GM18505 (cell line): ENCODE measurements around the gene ARMC9.

Source experiments
- ATAC-seq: cut with Tn5 transposase; IDR thresholded peaks from one replicate; pipeline ENCODE4 v1.9.1; 2021; ENCODE audit not compliant: unreplicated experiment
- POLR2A ChIP-seq: IDR thresholded peaks from 4 replicates; pipeline ENCODE4 v1.6.1; 2011; ENCODE audit warnings: borderline replicate concordance; ENCODE audit not compliant: insufficient read depth, insufficient read length; ENCODE audit errors: extremely low read depth

Gene ARMC9

DNA sequence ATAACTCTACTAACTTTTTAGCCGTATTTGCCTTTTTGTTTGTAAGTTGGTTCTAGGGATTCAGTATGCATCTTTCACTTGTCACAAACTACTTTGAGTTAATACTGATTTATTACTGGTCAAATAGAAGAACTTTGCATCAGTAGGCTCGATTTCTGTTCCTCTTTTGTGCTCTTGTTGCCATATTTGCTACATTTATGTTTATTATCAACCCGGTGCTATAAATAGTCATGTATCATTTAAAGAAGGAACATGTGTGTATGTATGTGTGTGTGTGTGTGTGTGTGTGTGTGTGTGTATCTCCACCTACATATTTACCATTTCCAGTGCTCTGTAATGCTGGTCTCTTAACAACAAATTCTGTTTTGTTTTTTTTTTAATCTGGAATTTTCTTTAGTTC lies 117.5 kb downstream of the ARMC9 start:
- TF ChIP-seq POLR2A, result no peak
- ATAC-seq, result no peak

DNA sequence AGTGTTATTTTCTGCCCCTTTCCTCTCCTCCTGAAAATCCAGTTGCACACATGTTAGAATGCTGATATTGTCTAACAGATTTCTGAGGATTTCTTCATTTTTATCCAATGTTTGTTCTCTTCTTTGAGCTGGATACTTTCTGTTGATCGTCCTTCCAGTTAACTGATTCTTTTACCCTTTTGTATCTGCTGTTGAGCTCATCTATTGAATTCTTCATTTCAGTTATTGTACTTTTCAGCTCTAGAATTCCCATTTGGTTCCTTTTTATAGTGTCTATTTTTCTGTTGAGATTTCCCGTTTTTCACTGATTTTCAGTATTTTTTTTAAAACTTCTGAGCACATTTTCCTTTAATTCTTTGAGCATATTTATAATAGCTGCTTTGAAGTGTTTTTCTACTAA lies 119.1 kb downstream of the ARMC9 start:
- no peak for ATAC-seq
- TF ChIP-seq POLR2A, result no peak

DNA sequence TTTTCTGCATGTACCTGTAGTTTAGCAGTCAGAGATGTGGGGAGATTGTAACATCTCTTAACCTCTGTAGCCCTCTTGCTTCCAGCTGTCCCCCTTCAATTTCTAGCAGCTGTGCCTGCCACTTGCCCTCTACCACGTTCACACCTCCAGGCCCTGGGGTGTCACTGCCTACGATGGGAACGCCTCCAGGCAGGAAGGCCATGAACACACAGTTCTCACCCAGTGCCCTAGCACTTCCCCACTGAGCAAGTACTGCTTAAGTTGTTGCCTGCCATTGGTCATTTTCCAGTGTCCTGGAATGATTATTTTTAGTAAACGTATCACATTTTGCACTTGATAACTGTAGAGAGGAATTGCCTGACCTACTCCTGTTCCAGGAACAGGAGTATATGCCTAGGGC lies 120.0 kb downstream of the ARMC9 start:
- TF ChIP-seq POLR2A, result no peak
- no peak for ATAC-seq

DNA sequence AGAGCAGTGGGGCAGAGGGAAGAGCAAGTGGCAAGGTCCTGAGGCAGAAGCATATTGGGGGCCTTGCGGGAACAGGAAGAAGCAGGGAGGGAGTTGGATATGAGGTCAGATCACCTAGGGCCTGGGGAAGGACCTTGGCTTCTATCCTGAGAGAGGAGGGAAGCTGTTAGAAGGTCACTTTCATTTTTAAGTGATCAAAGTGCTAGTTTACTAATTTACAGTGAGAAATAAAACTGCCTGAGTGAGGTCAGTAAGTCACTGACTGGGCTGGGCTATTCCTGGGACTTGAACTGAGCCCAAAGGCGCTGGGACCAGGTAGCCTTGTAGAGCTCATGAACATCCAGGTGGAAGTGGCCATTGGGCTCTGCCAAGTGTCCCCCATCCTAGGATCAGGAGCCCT lies 120.5 kb downstream of the ARMC9 start:
- no peak for ATAC-seq
- no peak for TF ChIP-seq POLR2A

DNA sequence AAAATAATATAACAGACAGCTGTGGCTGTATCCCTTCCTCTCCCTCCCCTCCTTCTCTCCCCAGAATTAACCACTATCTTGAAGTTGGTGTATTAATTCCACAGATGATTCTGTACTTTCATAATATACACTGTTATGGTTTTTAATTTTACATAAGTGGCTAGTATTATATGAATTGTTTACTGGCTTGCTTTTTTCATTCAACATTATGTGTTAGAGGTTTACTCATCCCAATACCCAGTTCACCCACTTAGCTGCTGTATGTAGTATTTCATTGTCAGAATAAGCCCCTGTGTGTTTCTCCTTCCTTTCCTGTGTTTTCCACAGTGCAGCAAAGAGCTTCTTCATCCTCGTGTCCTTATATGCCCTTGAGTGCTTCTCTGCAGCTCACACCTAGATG lies 121.4 kb downstream of the ARMC9 start:
- TF ChIP-seq POLR2A, result no peak
- no peak for ATAC-seq

DNA sequence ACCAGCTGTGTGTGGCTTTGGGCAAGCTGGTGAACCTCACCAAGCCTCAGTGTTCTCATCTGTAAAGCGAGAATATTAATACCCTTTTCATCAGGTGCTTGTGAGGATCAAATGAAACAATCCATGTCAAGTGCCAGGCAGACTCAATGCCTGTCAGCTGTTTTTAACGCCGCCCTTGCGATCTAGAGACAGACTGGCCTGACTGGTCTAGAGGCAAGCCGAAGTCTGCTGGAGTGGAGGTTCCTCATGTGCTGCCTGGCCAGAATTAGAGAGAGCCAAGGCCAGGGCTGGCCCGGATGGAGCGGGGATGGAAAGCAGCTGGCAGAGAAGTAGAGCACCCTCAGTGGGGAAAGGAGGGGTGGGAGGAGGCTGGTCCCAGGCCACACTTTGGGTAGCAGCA lies 122.6 kb downstream of the ARMC9 start:
- no peak for TF ChIP-seq POLR2A
- no peak for ATAC-seq

DNA sequence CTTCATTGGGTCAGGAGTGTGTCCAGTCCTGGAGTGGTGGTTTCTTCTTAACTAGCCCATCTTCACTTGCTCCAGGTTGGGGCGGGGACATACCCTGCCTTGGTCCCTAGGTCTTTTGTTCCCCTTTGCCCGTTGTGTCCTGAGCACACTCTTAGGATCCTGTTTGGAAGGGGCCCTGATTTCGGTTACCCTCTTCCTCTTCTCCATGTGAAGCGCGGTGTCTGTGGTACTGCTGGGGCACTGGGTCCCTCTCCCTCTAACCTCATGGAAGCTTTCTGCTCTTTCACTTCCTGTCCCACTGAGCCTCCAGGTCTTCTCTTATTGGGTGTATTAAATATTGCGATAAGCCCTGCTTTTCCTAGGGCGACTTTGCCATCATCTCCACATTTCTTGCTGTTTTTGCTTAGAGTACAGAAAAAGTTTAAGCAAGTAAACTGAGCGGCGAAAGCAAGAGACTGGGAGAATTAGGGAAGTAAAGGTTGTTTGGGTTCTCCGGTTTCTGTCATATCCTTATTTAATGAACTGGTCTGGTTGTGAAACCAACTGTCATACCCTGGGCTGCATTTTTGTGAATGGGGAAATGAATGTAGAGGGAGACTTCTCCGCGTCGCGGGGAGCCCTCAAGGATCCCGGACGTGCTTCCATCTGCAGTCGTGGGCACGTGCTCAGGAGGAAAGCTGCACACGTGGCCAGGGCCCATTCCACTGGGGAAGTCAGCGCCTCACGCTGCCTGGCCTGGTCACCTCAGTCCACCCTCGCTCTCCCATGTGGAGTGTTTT lies 123.3 kb downstream of the ARMC9 start:
- TF ChIP-seq POLR2A, result no peak
- ATAC-seq, result no peak

DNA sequence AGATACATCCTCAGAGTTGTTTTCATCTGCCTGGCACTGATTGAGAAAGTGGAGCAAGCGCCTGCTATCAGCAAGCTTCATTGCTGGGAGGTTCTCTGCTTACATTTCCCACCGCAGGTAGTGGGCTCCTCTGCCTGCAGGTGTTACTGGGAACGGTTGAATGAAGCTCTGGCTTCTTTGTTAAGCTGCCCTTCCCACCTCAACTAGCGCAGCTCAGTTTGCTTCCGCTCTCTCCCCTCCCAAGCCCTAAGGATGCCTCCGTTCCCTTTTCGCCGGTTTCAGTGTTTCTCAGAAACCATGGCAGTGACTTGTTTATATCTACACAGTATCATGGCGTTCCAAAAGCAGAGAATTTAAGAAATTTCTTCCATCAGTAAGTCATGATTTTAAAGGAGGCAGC lies 124.9 kb downstream of the ARMC9 start:
- no peak for ATAC-seq
- no peak for TF ChIP-seq POLR2A

DNA sequence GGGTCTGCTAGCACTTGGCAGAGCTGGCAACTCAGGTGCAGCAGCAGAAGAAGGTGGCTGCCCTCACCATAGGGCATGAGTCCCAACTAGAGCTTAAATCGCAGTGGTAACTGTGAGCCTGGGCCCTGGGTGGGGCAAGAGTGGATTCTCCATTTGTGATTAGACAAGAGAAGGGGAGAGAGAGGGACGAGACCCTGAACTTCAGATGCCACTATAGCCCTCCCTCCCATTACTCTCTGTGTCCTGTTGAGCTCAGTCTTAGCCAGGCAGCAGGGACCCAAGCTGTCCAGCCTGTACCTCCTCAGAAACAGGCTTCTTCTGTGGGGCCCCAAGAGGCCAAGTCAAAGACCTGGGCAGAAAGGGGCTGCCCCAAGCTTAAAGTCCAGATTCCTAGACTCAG lies 127.4 kb downstream of the ARMC9 start:
- ATAC-seq, result no peak
- no peak for TF ChIP-seq POLR2A

DNA sequence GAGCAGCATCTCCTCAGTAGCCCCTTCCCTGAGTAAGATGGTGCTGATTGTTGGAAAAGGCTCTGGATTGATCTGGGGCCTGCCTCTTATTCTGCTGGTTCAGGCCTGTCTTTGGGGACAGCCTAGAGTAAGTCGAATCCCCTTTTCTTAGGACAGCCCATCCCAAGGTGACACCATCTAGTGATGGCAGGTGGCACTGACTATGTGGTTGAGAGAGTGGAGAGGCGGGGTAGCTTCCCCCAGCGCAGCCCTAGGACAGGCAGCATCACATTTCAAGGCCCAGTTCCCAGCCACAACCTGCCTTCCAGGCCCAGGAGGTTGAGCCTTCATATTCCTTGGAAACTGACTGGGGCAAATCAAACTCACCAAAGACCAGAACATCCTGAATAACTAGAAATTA lies 128.0 kb downstream of the ARMC9 start:
- no peak for TF ChIP-seq POLR2A
- ATAC-seq, result no peak

DNA sequence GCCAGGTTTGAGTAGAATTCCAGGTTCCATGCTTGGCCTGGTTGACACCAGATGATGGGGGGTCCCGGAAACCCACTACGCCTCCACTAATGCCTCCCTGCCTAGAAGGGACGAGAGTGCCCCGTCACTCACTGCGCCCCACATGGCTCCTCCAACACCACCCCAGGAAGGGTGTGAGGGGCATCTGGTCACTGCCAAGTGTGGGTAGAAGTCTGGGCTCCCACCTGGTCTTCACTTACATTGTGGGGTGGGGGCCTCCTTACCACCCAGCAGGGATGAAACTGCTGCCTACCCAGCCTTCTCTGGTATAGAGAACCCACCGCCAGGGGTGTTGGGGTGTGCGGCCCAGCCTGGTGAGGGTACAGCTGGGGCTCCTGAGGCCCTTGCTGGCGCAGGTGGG lies 131.9 kb downstream of the ARMC9 start:
- TF ChIP-seq POLR2A, result no peak
- no peak for ATAC-seq

DNA sequence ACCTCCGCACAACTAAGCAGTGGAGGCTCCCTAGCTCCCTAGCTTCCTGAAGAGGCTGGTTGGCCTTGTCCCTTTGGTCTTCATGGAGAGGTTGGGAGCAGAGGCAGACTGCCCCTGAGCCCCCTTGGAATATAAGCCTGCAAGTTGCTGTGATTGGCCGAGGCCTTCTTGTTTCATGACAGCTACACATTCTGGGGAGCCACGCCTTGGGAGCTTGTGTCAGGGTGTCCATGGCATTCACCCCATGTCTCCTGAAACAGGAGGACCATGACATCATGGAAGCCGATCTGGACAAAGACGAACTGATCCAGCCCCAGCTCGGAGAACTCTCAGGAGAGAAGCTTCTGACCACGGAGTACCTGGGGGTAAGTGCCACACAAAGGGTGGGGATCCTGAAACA lies 133.1 kb downstream of the ARMC9 start:
- no peak for ATAC-seq
- TF ChIP-seq POLR2A, result no peak

DNA sequence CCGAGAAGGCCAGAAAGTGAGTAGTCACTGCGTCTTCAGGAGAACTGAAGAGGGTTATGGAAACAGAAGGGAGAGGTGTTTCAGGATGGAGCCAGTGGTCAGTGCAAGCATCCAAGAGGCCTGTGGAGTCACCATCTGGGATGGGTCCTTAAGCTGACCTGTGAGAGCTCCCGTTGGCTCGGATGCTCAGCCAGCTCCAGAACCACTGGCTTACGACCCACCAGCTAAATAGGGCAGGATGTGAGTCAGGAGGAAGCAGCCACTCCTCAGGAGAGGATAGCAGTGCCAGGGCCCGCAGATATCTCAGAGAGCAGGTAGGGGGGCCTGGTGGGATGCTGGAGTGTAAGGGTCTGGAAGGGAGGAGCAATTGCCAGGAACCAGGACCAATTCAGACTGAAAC lies 134.0 kb downstream of the ARMC9 start:
- no peak for TF ChIP-seq POLR2A

DNA sequence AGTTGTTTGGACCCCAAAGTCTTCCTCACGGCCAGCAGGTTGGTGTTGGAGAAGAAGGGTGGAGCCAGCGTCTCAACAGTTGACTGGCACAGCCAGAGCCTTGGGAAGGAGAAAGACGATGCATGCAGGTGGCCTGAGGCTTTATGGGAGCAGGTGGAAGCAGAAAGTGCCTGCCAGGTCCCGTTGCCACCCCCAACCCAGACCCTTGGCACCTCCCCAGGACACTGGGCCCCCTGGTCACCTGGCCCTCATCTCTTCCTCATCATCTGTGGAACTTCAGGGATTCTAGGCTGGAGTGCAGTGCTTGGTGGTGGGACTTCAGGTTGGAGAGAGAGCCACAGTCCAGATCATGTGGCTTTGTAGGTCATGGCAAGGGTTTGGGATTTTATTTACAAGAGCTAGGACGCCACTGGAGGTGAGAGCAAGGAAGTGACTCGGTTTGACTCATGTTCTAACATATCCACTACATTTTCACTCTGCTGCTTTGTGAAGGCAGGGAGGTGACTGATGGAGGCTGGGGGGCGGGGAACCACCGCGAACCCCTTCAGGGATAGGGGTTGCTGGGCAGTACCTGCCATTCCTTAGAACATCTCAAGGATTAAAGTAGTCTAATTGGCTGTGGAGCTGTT lies 134.6 kb downstream of the ARMC9 start:
- no peak for TF ChIP-seq POLR2A
- no peak for ATAC-seq

More for the DNA sequence above, 134.0 kb downstream of the ARMC9 start:
- ATAC-seq, result no peak
